Stimulated activated CD4-positive, alpha-beta T cell treated with anti-CD3 and anti-CD28 coated beads, Interleukin-4, amount 100 ng/mL, for 24 hours (primary cell): Measurements from ENCODE around the gene ADAMTSL3.
"Not testable (repeated sequence)": the region's sequence is repeated elsewhere in the genome, so short reads cannot be mapped to it uniquely, and the experiment has no call there.

ENCODE experiments used
- DNase-seq: peaks from one replicate; pipeline ENCODE4 v3.0.0-alpha.2; 2020

Gene ADAMTSL3

GRCh38 chr15:84051146-84051545, 397.2 kb downstream of the ADAMTSL3 start:
- not testable (repeated sequence) for DNase-seq

- DNase-seq = not testable (repeated sequence)
Observed at GRCh38 chr15:84054544-84054943, 400.6 kb downstream of the ADAMTSL3 start.

GRCh38 chr15:84057714-84058331, 403.9 kb downstream of the ADAMTSL3 start:
- no peak for DNase-seq

GRCh38 chr15:84063674-84064073, 409.8 kb downstream of the ADAMTSL3 start:
- DNase-seq = not testable (repeated sequence)

- not testable (repeated sequence) for DNase-seq
Observed at GRCh38 chr15:84068674-84069073, 414.8 kb downstream of the ADAMTSL3 start.

GRCh38 chr15:84078038-84078437, 424.1 kb downstream of the ADAMTSL3 start:
- not testable (repeated sequence) for DNase-seq

GRCh38 chr15:84079325-84079884, 425.5 kb downstream of the ADAMTSL3 start:
- not testable (repeated sequence) for DNase-seq

GRCh38 chr15:84079885-84080777, 426.2 kb downstream of the ADAMTSL3 start:
- DNase-seq = peak; percentile 37

GRCh38 chr15:84080778-84081084, 426.8 kb downstream of the ADAMTSL3 start:
- DNase-seq = not testable (repeated sequence)

GRCh38 chr15:84081391-84082168, 427.7 kb downstream of the ADAMTSL3 start:
- DNase-seq = no peak

- DNase-seq = no peak
Observed at GRCh38 chr15:84082739-84083138, 428.8 kb downstream of the ADAMTSL3 start.

- not testable (repeated sequence) for DNase-seq
Observed at GRCh38 chr15:84086071-84086470, 432.1 kb downstream of the ADAMTSL3 start.
